ENCODE data around the gene ZC3H15. TPM values are rescaled to one million over a fixed set of nuclear protein-coding genes. Genes with fewer than 3 reads are reported as not detected.
A peak's percentile ranks its signal among the peaks of the same experiment; 100 is the strongest.
"Not testable (repeated sequence)": the region's sequence is repeated elsewhere in the genome, so short reads cannot be mapped to it uniquely, and the experiment has no call there.

The ZC3H15 gene
- total RNA-seq: 17.5 TPM

GRCh38 chr2:186485871-186486650, at the start of gene ZC3H15:
Gene ZC3H15 (plus strand): TSS chr2:186486260. CDS start chr2:186486383, 123 bp downstream.
- no peak for TF ChIP-seq CTCF (IDR thresholded peaks at IDR 0.05)
- intact Hi-C loops (cut with DNase I): loop anchor here (1.0 to 5.0 kb wide), 3 partner anchors 64 to 156 kb away; partner anchors contain the start of gene ITGAV
- Histone ChIP-seq H3K27ac (peak within 1 kb of the TSS; percentile 83 to 94), H3K36me3 (no peaks in the 10 kb centered on the region), H3K4me1 (peaks cover 9 to 30% of the 10 kb centered on the region in 2 donors), H3K4me3 (peak within 1 kb of the TSS; percentile 67 to 87), H3K27me3 (no peaks in the 10 kb centered on the region), H3K9me3 (no peaks in the 10 kb centered on the region)
- DNase-seq (ENCODE audit: low spot score in 2 of 2): peak; percentile 90 to 98

- no peak for DNase-seq (ENCODE audit: low spot score in 2 of 2)
- Histone ChIP-seq H3K9me3 (no peaks in the 10 kb centered on the region), H3K4me1 (no peaks in the 10 kb centered on the region), H3K27me3 (no peaks in the 10 kb centered on the region), H3K36me3 (no peaks in the 10 kb centered on the region), H3K27ac (no peak overlapping the region), H3K4me3 (no peak overlapping the region)
- intact Hi-C loops (cut with DNase I): no loop called here
- TF ChIP-seq CTCF (IDR thresholded peaks at IDR 0.05): no peak
These were observed 48.3 kb upstream of the ZC3H15 start for GRCh38 chr2:186437719-186438118.

- DNase-seq (ENCODE audit: low spot score in 2 of 2); intact Hi-C loops (cut with DNase I); H3K27me3 ChIP-seq; H3K36me3 ChIP-seq; H3K9me3 ChIP-seq; H3K4me3 ChIP-seq; H3K27ac ChIP-seq; H3K4me1 ChIP-seq: not testable (repeated sequence)
These were observed 46.4 kb upstream of the ZC3H15 start for GRCh38 chr2:186439673-186440095.

- TF ChIP-seq CTCF (IDR thresholded peaks at IDR 0.05): no peak
These were observed 45.6 kb upstream of the ZC3H15 start for GRCh38 chr2:186440506-186440905.

GRCh38 chr2:186442885-186443284, 43.2 kb upstream of the ZC3H15 start:
- H3K4me3 ChIP-seq: no peak overlapping the region
- no peak for TF ChIP-seq CTCF (IDR thresholded peaks at IDR 0.05)
- H3K27me3 ChIP-seq: no peaks in the 10 kb centered on the region
- no peak overlapping the region for H3K27ac ChIP-seq
- intact Hi-C loops (cut with DNase I): no loop called here
- DNase-seq (ENCODE audit: low spot score in 2 of 2): no peak
- no peaks in the 10 kb centered on the region for H3K9me3 ChIP-seq
- H3K36me3 ChIP-seq: no peaks in the 10 kb centered on the region
- no peaks in the 10 kb centered on the region for H3K4me1 ChIP-seq

More at GRCh38 chr2:186440506-186440905, 45.6 kb upstream of the ZC3H15 start:
- Histone ChIP-seq H3K27me3 (no peaks in the 10 kb centered on the region), H3K4me1 (no peaks in the 10 kb centered on the region), H3K36me3 (no peaks in the 10 kb centered on the region), H3K27ac (no peak overlapping the region), H3K9me3 (no peaks in the 10 kb centered on the region), H3K4me3 (no peak overlapping the region)
- intact Hi-C loops (cut with DNase I): no loop called here
- DNase-seq (ENCODE audit: low spot score in 2 of 2): no peak

- TF ChIP-seq CTCF (IDR thresholded peaks at IDR 0.05): no peak
- H3K27ac ChIP-seq: no peak overlapping the region
- H3K4me1 ChIP-seq: no peaks in the 10 kb centered on the region
- no peaks in the 10 kb centered on the region for H3K9me3 ChIP-seq
- H3K4me3 ChIP-seq: no peak overlapping the region
- intact Hi-C loops (cut with DNase I): no loop called here
- H3K27me3 ChIP-seq: no peaks in the 10 kb centered on the region
- H3K36me3 ChIP-seq: no peaks in the 10 kb centered on the region
- DNase-seq (ENCODE audit: low spot score in 2 of 2): no peak
These were observed 42.2 kb upstream of the ZC3H15 start for GRCh38 chr2:186443851-186444250.
